Activated CD4-positive, CD25-positive, alpha-beta regulatory T cell treated with anti-CD3 and anti-CD28 coated beads, Interleukin-2, amount 50 U/mL, for 16 hours (primary cell): Measurements from ENCODE around the gene SUCLG2.

ENCODE experiments used
- DNase-seq: peaks from one replicate; pipeline ENCODE4 v3.0.0-alpha.2; 2020; ENCODE audit warnings: low read depth, low spot score

The SUCLG2 gene

DNA sequence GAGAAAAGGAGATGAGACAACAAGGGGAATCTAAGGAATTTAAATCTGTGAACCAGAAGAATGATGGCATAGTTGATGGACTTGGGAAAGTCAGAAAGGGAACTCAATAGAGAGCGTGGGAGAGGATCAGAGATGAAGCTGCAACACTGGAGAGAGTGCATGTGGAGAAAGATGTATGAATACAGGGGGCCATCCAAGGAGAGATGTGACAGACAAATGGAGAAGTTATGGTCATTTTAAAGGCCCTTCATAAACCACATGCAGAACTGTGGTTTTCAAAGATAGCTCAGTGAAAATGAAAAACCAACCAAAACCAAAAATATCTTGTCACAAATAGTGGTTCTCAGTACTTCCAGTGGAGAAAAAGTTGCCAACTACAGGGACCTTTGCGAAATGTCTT is 265.2 kb downstream of the SUCLG2 start:
- no peak for DNase-seq

DNA sequence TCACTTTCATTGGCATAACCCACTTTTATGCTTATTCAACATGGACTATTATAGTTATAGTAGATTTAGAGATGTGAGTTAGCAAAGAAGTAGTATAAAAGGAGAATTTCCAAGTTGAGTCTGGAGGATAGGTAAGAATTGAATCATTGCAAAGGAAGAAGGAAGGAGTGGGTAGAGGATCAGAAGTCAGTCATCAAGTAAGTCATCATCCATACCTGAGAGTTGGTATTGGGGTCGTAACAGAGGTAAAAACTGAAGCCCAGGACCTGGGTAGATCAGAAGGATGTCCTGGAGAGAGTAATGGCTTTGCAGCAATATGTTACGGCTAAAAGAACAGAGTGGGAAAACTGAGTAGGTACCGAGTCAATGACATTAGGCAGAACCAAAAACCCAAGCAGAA is 265.7 kb downstream of the SUCLG2 start:
- DNase-seq = no peak

- no peak for DNase-seq
Observed at GRCh38 chr3:67386451-67386850, 268.0 kb downstream of the SUCLG2 start.

DNA sequence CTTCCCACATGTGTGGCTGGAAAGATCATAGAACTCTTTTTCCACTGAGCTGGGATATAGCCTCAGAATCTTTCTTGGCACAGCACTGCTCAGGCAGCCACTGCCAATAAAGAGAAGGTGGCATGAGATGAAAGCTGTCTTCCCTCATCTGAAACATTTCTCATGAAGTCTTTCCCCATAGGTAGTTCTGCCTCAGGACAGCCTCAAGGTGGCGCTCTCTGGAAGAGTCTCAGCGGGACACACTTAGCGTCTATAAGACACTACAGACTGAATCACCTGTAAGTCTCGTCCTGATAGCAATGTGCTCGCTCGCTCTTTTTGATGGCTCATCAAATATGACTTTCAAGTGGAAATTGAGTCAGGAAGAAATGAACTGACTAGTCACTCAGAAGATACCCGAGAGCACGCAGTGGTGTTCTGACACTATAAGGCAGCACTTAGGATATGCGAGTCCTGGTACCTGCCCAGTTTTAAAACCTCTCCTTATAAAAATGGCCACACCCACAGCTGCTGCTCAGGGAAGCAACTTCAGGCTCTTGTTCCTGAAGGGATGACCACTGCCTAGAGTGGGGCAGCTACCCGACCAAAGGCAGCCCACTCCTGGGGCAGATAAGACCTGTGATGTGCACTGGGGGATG is 269.5 kb downstream of the SUCLG2 start:
- no peak for DNase-seq

DNA sequence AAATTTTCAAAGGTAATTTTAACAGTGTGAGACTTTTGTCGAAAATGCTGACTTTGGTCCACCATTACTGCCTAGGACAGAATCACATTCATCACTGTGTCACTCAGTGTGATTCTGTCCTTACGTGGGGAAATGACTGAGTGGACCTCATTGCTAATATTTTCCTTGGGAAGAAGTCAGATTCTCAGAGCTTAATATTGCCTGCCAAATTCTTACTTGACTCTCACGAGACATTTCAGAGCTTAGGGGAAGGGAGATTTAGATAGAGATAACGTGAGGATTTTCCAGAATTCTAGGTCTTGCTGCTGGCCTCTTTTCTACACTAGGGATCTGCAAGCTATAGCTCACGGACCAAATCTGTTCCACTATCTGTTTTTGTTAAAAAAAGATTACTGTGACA is 270.4 kb downstream of the SUCLG2 start:
- DNase-seq = no peak

- DNase-seq = no peak
Observed at GRCh38 chr3:67383379-67383778, 271.0 kb downstream of the SUCLG2 start.

- no peak for DNase-seq
Observed at GRCh38 chr3:67382536-67382935, 271.9 kb downstream of the SUCLG2 start.

DNA sequence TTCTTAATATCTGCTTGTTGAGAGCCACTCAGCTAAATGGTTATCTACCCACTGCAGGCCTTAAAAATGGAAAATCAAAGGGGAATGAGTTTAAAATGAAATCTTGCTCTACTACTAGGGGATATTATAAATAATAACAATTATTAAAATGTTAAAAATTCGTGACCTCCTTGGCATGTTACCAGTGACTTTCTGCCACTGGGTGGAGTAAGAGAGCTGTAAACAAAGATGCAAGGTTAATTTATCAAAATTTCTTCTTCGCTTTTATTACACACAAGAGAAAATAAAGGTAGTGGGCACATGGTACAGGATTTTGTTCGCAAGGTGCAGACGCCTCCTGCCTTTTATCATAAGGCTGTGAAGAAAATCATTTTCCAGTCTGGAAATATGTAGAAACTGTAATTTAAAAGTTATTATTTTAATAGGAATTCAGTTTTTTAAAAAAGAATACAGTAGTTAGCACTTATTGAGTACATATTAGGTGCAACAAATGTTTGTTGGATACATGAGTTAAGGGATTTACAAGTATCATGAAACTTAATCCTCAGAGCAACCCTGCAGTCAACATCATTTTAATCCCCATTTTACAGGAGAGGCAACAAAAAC is 272.6 kb downstream of the SUCLG2 start:
- no peak for DNase-seq

DNA sequence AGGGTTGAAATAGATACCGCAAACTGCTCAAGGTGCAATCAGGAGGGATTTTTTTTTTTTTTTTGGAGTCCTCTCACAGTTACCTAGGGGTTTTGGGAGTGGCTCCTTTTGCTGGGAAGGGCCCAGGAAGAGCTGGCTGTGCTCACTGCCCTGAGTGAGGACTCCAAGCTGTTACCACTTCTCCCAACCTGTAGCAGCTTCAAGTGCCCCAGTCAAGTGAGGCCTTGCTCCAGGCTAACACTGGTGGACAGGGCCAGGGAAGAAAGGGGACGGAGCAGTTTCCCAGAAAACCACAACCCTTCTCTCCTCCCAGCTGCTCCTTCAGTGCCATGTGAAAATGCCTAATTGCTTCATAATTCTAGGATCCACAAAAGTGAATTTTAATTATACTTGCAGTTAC is 274.3 kb downstream of the SUCLG2 start:
- no peak for DNase-seq

GRCh38 chr3:67377299-67377698 is 277.1 kb downstream of the SUCLG2 start:
- no peak for DNase-seq

GRCh38 chr3:67376416-67376815 is 278.0 kb downstream of the SUCLG2 start:
- no peak for DNase-seq

DNA sequence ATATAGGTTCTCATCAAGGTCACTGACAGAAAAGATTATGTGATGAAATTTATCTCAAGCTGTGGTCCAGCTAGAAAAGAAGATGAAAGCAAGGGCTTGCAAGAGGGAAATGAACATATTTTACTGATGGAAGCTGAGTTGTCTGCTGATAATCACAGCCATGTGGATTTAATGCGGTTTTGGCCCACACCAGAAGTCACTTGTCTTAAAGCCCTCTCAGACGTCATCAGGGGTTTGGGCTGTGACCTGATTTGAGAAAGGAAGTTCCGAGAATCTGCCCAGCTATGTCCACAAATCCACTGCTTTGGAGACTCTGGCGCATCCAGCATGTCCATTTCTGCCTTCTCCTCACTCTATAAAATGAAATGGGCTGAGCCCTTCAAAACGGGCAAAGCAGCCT is 278.4 kb downstream of the SUCLG2 start:
- DNase-seq = no peak

- DNase-seq = no peak
Observed at GRCh38 chr3:67362686-67363085, 291.7 kb downstream of the SUCLG2 start.

DNA sequence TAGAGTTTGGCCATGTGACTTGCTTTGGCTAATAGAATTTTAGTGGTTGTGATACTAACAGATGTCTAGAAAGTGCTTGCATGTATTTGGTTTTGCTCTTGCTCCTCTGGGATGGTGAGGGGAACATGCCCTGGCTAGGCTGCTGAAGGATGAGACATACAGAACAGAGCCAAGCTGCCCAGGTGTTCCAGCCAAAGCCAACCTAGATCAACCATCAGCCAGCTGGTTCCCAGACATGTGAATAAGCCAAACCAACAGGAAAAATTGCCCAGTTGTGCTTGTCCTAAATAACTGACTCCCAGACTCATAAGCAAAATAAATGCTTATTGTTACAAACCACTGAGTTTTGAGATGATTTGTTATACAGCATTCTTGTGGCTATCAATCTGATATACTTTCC is 292.6 kb downstream of the SUCLG2 start:
- DNase-seq = no peak

GRCh38 chr3:67361323-67361722 is 293.1 kb downstream of the SUCLG2 start:
- no peak for DNase-seq

DNA sequence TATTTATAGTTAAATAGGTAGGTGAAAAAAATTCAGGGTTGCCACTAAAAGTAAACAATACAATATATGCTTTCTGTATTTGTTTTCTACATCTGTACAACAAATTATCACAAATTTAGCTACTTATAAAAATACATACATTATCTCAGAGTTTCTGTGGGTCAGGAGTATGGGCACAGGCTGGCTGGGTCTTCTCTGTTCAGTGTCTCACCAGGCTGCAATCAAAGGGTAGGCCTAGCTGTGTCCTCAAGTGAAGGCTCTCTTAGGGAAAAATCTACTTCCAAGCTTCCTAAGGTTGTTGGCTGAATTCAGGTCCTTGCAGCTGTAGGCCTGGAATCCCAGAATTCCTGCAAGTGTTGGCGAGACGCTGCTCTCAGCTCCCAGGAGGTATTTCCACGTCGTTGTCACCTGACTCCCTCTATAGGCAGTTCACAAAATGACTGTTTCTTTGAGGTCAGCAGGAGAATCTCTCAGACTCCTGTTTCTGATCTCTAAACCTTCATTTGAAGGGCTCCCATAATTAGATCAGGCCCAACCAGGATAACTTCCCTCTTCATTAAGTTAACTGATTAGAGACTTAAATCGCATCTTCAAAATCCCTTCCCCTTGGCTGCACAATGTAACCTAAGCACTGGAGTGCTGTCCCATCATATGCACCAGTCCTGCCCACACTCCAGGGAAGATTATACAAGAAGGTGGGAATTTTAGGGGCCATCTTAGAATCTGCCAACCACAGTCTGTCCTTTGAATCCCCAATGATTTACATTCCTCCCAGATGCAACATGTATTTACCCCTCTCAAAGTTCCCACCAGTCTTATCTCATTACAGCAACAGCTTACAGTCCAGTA is 296.6 kb downstream of the SUCLG2 start:
- DNase-seq = no peak

- no peak for DNase-seq
Observed at GRCh38 chr3:67349551-67350174, 304.7 kb downstream of the SUCLG2 start.

- no peak for DNase-seq
Observed at GRCh38 chr3:67346081-67346480, 308.3 kb downstream of the SUCLG2 start.

GRCh38 chr3:67335813-67336212 is 318.6 kb downstream of the SUCLG2 start:
- no peak for DNase-seq

GRCh38 chr3:67334588-67334987 is 319.8 kb downstream of the SUCLG2 start:
- no peak for DNase-seq

- no peak for DNase-seq
Observed at GRCh38 chr3:67329358-67329757, 325.1 kb downstream of the SUCLG2 start.

DNA sequence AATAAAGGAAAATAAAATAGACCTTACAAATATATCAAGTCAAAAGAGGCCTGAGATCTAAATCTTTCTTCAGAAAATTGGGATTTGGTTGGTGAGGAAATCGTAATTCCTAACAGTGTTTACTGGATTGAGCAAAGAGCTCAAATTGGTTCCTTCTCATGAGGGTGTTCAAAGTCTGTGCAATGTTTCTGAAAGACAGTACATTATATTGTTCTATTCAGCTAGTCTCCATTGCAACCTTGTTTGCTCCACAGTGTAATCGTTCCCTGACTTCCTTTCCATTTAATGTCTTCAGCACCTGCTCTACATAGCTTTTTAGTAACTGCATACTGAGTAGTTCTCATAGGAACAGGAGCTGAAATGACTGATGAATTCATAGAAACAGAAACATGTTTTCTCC is 326.8 kb downstream of the SUCLG2 start:
- no peak for DNase-seq
